ENCODE results near the gene CDH4. TPM values are rescaled to one million over a fixed set of nuclear protein-coding genes. Genes with fewer than 3 reads are reported as not detected.

CDH4 gene
- total RNA-seq, 2 experiments from 2014 or later: not detected

DNA sequence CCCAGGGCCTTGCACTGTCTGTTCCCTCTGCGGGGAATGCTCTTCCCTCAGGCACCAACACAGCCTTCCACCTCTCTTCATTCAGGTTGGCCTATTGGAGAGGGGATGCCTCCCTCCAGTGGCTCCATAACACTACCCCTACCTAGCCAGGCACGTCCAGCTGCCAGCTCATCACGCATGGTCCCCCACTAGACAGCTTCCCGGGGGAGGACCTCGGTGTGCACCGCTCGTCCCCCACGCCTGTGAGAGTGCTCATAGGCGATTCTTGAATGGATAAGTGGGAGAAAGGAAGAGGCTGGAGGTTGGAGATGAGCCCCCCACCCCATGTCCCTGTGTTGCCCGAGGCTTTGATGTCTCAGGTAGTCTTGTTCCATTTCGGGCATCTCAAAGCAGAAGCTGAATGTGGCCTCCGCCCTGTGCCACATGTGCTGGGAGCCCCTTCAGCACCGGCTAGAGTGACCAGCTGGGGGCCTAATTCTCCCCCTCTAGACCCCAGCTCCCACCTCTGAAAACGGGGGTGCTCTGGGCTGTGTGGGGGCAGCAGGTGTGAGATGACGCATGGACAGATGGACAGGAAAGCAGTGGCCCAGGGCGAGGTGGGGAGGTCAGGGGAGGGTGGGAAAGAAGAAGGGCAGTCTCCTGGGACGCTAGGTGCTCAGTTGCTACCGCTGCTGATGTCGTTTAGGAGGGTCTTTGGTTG lies 480.6 kb downstream of the CDH4 start:
- Histone ChIP-seq H3K79me2 (ENCODE audit: insufficient read depth, low read depth, low read length) (no peaks in the 10 kb centered on the region), H4K20me1 (ENCODE audit: insufficient read depth, low read length) (no peaks in the 10 kb centered on the region), H3K4me3 (ENCODE audit: low read depth, low read length, poor library complexity, severe bottlenecking) (no peak overlapping the region), H3K4me1 (ENCODE audit: insufficient read depth, low read length, poor library complexity, severe bottlenecking) (no peaks in the 10 kb centered on the region), H2AFZ (ENCODE audit: low read length) (no peak overlapping the region), H3K27ac (ENCODE audit: low read depth, low read length, poor library complexity, severe bottlenecking) (no peak overlapping the region), H3K9me3 (ENCODE audit: low read length) (no peaks in the 10 kb centered on the region), H3K36me3 (ENCODE audit: insufficient read depth, low read length) (no peaks in the 10 kb centered on the region), H3K9me2 (ENCODE audit: insufficient read depth, low read length) (no peaks in the 10 kb centered on the region), H3K4me2 (ENCODE audit: low read length) (no peak overlapping the region)
- POLR2A ChIA-PET: no interaction called here
- no peak for TF ChIP-seq EZH2phosphoT487 (IDR thresholded peaks at IDR 0.05; ENCODE audit: borderline replicate concordance, low read depth, low read length)
- TF ChIP-seq, protein P1, sequence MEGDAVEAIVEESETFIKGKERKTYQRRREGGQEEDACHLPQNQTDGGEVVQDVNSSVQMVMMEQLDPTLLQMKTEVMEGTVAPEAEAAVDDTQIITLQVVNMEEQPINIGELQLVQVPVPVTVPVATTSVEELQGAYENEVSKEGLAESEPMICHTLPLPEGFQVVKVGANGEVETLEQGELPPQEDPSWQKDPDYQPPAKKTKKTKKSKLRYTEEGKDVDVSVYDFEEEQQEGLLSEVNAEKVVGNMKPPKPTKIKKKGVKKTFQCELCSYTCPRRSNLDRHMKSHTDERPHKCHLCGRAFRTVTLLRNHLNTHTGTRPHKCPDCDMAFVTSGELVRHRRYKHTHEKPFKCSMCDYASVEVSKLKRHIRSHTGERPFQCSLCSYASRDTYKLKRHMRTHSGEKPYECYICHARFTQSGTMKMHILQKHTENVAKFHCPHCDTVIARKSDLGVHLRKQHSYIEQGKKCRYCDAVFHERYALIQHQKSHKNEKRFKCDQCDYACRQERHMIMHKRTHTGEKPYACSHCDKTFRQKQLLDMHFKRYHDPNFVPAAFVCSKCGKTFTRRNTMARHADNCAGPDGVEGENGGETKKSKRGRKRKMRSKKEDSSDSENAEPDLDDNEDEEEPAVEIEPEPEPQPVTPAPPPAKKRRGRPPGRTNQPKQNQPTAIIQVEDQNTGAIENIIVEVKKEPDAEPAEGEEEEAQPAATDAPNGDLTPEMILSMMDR (conservative IDR thresholded peaks at IDR 0.05; ENCODE audit: low read length): no peak
- DNase-seq (ENCODE audit: low spot score): no peak
- BruUV-seq (replicated peaks): no TSS peak
- CTCF ChIA-PET (ENCODE audit: unreplicated experiment): no interaction called here
- intact Hi-C loops (cut with micrococcal nuclease; ENCODE audit: unreplicated experiment): no loop called here

DNA sequence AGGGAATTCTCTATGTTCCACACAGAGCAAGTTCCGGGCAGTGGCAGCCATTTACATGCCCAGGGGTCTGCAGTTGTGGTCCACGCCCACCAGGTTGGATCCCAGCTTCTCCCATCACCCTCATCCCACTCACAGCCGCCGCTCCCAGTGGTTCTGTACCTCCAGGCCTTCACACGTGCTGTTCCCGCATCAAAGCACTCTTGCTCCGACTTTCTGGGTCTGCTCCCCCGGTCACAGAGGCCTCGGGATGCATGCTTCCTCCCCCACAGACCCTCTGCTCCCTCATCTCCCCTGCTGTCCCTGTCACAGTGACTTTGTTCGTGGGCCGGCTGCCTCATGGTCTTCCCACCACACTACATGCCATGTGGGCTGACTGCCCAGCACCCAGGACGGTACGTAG lies 481.2 kb downstream of the CDH4 start:
- Histone ChIP-seq H3K4me1 (ENCODE audit: insufficient read depth, low read length, poor library complexity, severe bottlenecking) (no peaks in the 10 kb centered on the region), H3K27ac (ENCODE audit: low read depth, low read length, poor library complexity, severe bottlenecking) (no peak overlapping the region), H3K79me2 (ENCODE audit: insufficient read depth, low read depth, low read length) (no peaks in the 10 kb centered on the region), H4K20me1 (ENCODE audit: insufficient read depth, low read length) (no peaks in the 10 kb centered on the region), H3K4me2 (ENCODE audit: low read length) (no peak overlapping the region), H3K9me3 (ENCODE audit: low read length) (no peaks in the 10 kb centered on the region), H3K36me3 (ENCODE audit: insufficient read depth, low read length) (no peaks in the 10 kb centered on the region), H3K4me3 (ENCODE audit: low read depth, low read length, poor library complexity, severe bottlenecking) (no peak overlapping the region), H3K9me2 (ENCODE audit: insufficient read depth, low read length) (no peaks in the 10 kb centered on the region), H2AFZ (ENCODE audit: low read length) (no peak overlapping the region)
- no peak for DNase-seq (ENCODE audit: low spot score)
- POLR2A ChIA-PET: no interaction called here
- intact Hi-C loops (cut with micrococcal nuclease; ENCODE audit: unreplicated experiment): no loop called here
- CTCF ChIA-PET (ENCODE audit: unreplicated experiment): no interaction called here
- TF ChIP-seq, protein P1 (conservative IDR thresholded peaks at IDR 0.05; ENCODE audit: low read length): no peak
- TF ChIP-seq EZH2phosphoT487 (IDR thresholded peaks at IDR 0.05; ENCODE audit: borderline replicate concordance, low read depth, low read length): no peak
- BruUV-seq (replicated peaks): no TSS peak

DNA sequence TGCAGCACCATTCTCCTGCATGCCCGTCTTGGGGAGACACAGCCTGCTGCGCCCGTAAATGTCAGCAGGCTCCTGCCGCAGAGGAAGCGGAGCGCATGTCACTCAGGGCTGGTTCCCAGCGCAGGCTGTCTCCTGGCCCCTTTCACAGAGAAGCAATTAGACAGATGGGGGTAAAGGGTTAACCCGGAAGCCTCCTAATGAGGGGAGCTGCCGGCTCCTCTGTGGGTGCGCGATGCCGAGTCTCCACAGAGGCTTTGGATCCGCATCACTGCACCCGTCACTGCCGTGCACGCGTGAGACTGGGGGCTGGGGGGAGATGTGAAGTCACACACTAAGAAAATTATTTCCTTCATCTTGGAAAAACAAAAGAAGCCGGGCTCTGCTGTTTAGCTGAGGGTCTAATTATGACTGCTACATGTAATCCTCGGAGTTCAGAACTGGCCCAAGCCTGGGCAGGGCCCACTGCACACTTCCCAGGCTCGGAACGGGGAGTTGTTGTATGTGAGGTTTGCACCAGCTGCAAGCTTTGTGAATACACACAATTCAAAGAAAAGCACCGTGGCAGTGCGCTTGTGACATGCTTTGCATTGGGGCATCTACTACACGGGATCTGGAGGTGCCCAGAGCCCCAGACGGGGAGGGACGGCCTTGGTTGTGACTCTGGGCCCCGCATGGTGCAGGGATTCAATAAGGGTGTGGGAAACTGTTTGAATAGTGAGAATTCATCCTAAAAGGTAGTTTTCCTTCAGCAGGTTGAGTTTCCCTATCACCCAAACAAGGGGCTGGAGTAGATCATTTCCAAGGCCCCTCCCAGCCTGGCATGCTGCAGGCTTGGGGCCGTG lies 482.1 kb downstream of the CDH4 start:
- Histone ChIP-seq H3K4me1 (ENCODE audit: insufficient read depth, low read length, poor library complexity, severe bottlenecking) (no peaks in the 10 kb centered on the region), H3K9me2 (ENCODE audit: insufficient read depth, low read length) (no peaks in the 10 kb centered on the region), H3K27ac (ENCODE audit: low read depth, low read length, poor library complexity, severe bottlenecking) (no peak overlapping the region), H3K4me3 (ENCODE audit: low read depth, low read length, poor library complexity, severe bottlenecking) (no peak overlapping the region), H4K20me1 (ENCODE audit: insufficient read depth, low read length) (no peaks in the 10 kb centered on the region), H3K36me3 (ENCODE audit: insufficient read depth, low read length) (no peaks in the 10 kb centered on the region), H2AFZ (ENCODE audit: low read length) (no peak overlapping the region), H3K4me2 (ENCODE audit: low read length) (no peak overlapping the region), H3K9me3 (ENCODE audit: low read length) (no peaks in the 10 kb centered on the region), H3K79me2 (ENCODE audit: insufficient read depth, low read depth, low read length) (no peaks in the 10 kb centered on the region)
- intact Hi-C loops (cut with micrococcal nuclease; ENCODE audit: unreplicated experiment): no loop called here
- DNase-seq (ENCODE audit: low spot score): no peak
- ChIA-PET POLR2A (no interaction called here), CTCF (ENCODE audit: unreplicated experiment) (no interaction called here)
- no TSS peak for BruUV-seq (replicated peaks)
- TF ChIP-seq, protein P1 (conservative IDR thresholded peaks at IDR 0.05; ENCODE audit: low read length): no peak
- TF ChIP-seq EZH2phosphoT487 (IDR thresholded peaks at IDR 0.05; ENCODE audit: borderline replicate concordance, low read depth, low read length): no peak

Data from OCI-LY7 (cell line).